Raji (cell line): ENCODE data around the gene ZNF672.
A peak's percentile ranks its signal among the peaks of the same experiment; 100 is the strongest.

Experiments used
- POLR2A ChIP-seq: IDR thresholded peaks from 2 replicates; pipeline ENCODE4 v1.6.1; 2011; ENCODE audit warnings: low read depth, low read length, control low read depth; ENCODE audit not compliant: insufficient read depth

Gene ZNF672

GRCh38 chr1:248822148-248823032 lies 15.6 kb upstream of the ZNF672 start:
- TF ChIP-seq POLR2A = no peak

DNA sequence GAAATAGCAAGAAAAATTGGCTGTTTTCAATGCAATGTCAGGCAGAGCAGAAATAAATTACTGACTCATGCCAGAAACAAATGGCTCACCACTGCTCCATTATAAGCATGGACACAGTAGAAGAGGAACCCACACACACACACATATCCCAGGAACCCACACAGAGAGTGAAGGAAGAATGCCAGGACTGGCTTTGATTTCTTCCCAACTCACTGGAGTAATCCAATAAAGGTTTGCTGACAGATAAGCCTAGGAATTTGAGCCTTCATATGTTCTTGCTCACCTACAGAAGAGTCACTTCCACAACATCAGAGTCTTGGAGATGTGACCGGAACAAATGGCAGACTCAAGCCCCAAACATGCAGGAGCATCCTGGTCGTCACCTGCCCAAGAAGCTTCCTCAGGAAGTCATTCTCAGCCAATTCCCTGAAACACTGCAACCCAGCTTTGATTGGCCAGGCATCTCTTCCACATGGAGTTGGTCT lies 14.5 kb upstream of the ZNF672 start:
- no peak for TF ChIP-seq POLR2A

GRCh38 chr1:248824301-248824700 lies 13.7 kb upstream of the ZNF672 start:
- no peak for TF ChIP-seq POLR2A

- TF ChIP-seq POLR2A = no peak
Measured at GRCh38 chr1:248824701-248825100, 13.3 kb upstream of the ZNF672 start.

- TF ChIP-seq POLR2A = no peak
Measured at GRCh38 chr1:248825136-248825535, 12.9 kb upstream of the ZNF672 start.

DNA sequence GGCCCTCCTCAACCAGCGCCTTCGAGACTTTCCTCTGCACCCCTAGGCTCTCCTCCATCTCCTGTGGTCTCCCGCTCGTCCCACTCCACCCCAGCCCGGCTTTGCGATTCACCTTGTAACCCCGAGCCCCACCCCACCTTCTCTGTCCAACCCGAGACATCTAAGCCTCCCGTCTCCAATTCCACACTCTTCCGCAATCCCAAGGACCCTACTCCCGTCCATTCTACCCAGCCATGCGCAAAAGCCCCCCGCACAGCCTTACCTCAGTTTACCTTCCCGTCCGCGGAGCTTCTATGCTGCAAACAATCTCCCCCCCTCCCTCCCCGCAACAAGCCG lies 12.5 kb upstream of the ZNF672 start:
- TF ChIP-seq POLR2A = peak; percentile 45

GRCh38 chr1:248825909-248826760 lies 11.9 kb upstream of the ZNF672 start, which contains the start of gene SH3BP5L:
Gene SH3BP5L, minus strand, starts transcription at chr1:248825915. Its CDS starts 980 bp downstream, at chr1:248824935.
- TF ChIP-seq POLR2A = peak; percentile 77

- no peak for TF ChIP-seq POLR2A
Measured at GRCh38 chr1:248828845-248829244, 9.2 kb upstream of the ZNF672 start.

DNA sequence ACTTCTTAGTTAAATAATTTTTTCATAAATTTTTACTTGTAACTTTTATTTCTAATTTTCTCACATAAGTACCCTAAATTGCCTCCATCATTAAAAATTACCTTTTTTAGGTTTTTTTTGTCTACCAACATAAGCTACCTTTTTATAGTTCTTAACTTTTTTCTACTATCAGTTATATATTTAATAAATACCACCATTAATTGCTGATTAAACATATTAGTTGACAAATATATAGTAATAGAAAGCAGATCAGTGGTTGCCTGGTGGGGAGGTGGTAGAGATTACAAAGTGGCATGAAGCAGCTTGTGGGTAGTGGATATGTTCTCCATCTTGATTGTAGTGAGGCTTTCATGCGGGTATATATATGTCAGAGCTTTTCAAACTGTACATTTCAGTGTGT lies 6.2 kb upstream of the ZNF672 start:
- TF ChIP-seq POLR2A = no peak

DNA sequence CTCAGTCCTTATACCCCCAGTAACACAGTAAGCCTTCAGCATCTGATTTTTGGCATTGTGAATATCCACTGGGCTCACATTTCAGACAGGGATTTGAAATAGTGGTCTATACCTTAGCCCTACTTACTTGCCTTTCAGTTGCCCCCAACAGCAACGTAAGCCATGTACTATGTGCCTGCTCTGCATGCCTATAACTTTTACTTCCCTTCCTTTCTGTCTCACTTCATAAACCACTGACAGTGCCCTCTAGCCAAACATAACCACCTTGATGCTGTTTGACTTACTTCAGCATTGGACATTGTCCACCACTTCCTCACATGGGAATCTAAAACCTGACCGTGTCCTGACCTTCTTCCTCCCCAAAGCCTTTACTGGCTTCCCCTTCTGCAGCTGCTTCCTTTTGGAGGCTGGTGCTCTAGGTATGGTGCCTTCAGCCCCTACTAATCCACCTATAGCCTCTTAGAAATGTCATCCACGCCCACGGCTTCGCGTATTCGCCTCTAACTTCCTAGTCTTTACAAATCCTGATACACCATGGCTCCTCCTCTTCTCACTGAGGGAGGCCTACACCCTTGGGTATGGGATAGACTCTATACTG lies 3.6 kb upstream of the ZNF672 start:
- no peak for TF ChIP-seq POLR2A

DNA sequence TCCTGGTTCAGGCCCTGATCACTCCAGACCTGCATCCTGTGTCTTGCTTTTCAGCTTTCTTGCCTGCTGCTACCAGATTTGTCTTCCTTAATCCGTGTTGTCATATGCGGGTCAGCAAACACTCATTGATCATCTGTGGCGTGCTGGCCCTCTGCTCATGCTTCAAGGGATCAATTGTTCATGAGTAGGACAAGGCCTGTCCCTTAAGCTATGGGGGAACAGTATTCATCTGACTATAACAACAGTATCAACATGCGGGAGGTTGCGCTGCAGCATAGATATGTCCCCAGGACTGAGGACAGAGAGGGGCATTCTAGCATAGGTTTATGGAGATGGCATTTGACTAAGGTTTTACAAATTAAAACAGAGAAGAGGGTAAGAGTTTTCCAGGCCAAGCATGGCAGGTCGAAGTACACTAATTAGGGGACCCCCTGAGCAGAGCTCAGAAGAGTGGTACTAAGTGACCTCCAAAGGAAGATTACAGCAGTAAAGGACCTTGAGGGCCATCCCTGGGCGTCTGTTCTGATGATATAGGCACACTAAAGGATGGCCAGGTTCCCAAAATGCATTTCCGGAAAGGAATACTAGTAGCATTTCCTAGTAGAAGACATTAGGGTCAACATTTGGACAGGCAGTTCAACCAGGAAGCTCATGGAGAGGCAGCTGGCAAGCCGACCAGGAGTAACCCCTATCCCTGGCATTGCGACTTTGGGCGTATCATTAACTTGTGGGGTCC lies 811 bp upstream of the ZNF672 start:
- TF ChIP-seq POLR2A = no peak

GRCh38 chr1:248838357-248839167 lies 538 bp downstream of the ZNF672 start:
- peak; percentile 44 for TF ChIP-seq POLR2A

DNA sequence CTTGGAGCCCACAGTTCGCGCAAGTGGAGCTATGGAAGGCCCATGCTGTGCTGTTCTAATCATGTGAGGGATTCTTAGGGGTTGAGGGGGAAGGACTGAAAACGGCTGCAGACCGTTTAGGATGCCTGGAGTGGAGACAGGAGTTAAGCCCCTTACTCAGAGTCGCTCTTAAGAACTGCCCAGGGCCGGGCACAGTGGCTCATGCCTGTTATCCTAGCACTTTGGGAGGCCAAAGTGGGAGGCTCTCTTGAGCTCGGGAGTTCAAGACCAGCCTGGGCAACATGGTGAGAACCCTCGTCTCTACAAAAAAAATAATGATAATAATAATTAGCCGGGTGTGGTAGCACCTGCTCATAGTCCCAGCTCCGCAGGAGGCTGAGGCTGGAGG lies 1.1 kb downstream of the ZNF672 start:
- no peak for TF ChIP-seq POLR2A

DNA sequence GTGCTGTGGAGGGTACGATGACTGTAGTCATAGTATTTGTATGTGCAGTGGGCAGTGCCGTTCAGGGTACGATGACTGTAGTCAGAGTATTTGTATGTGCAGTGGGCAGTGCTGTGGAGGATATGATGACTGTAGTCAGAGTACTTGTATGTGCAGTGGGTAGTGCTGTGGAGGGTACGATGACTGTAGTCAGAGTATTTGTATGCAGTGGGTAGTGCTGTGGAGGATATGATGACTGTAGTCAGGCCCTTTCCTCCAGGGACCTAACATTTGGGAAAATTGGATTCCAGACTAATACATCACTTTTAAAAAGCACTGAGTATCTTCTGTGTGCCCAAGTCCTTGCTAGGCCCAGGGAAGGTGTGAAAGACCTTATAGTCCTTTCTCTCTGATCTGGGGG lies 2.9 kb downstream of the ZNF672 start:
- no peak for TF ChIP-seq POLR2A
